Ascending aorta (tissue), 2 donors: ENCODE data around the gene MYB. TPM values are rescaled to one million over a fixed set of nuclear protein-coding genes. Genes with fewer than 3 reads are reported as not detected.

Experiments used
- DNase-seq, 2 donors: peaks; one replicate each; pipeline ENCODE4 v3.0.0-alpha.2; 2019; ENCODE audit warnings: low spot score in 2 of 2
- H3K27ac ChIP-seq, 2 donors: fragments of 200-600 bp; sonication (generic); one replicate each; pipeline ENCODE4 v1.5.1; 2016 to 2017; ENCODE audit warnings: mild to moderate bottlenecking in 1 of 2
- H3K27me3 ChIP-seq: fragments of 200-600 bp; sonication (generic); one replicate; pipeline ENCODE4 v1.5.1; 2017
- H3K36me3 ChIP-seq, 2 donors: fragments of 200-600 bp; sonication (generic); one replicate each; pipeline ENCODE4 v1.5.1; 2016
- H3K4me1 ChIP-seq, 2 donors: fragments of 200-600 bp; sonication (generic); one replicate each; pipeline ENCODE4 v1.5.1; 2016 to 2017; ENCODE audit warnings: mild to moderate bottlenecking in 1 of 2
- H3K4me3 ChIP-seq, 2 donors: fragments of 200-600 bp; sonication (generic); one replicate each; pipeline ENCODE4 v1.5.1; 2016 to 2017; ENCODE audit warnings: mild to moderate bottlenecking in 1 of 2
- H3K9me3 ChIP-seq, 2 donors: fragments of 200-600 bp; sonication (generic); one replicate each; pipeline ENCODE4 v1.5.1; 2016
- CTCF ChIP-seq, 3 experiments: fragments of 200-600 bp in 2 of 3; fragments of 450-650 bp in 1 of 3; sonication (generic) in 2 of 3; IDR thresholded peaks; one replicate each; pipeline ENCODE4 v1.5.1; 2016 to 2019; ENCODE audit warnings: antibody characterized with exemption in 3 of 3, mild to moderate bottlenecking in 1 of 3, moderate library complexity in 1 of 3
- intact Hi-C: fragments of 100-400 bp; cut with DNase I; formaldehyde crosslinking; loops from one replicate; pipeline ENCODE4 v1.15.1; 2023
- total RNA-seq: library from RNA; depleted of rRNA; stranded (reverse); fragments of >200 nt; gene quantifications from one replicate; pipeline ENCODE4 v1.1.0, GENCODE V29; 2016

The MYB gene
- total RNA-seq, 1 donor from 2014 or later = not detected

- Histone ChIP-seq H3K27ac (no peak overlapping the region), H3K36me3 (no peaks in the 10 kb centered on the region), H3K4me1 (no peaks in the 10 kb centered on the region), H3K4me3 (no peak overlapping the region), H3K27me3 (no peaks in the 10 kb centered on the region), H3K9me3 (no peaks in the 10 kb centered on the region)
- no peak for DNase-seq
- intact Hi-C loops = no loop called here
- no peak for TF ChIP-seq CTCF (IDR thresholded peaks at IDR 0.05)
Observed at GRCh38 chr6:135211306-135211702, 30.2 kb downstream of the MYB start.

- H3K4me1 ChIP-seq = no peaks in the 10 kb centered on the region
- no peak overlapping the region for H3K4me3 ChIP-seq
- TF ChIP-seq CTCF (IDR thresholded peaks at IDR 0.05) = no peak
- no peak overlapping the region for H3K27ac ChIP-seq
- no peaks in the 10 kb centered on the region for H3K27me3 ChIP-seq
- intact Hi-C loops = no loop called here
- no peaks in the 10 kb centered on the region for H3K36me3 ChIP-seq
- no peaks in the 10 kb centered on the region for H3K9me3 ChIP-seq
- DNase-seq = no peak
Observed at GRCh38 chr6:135212020-135212806, 31.1 kb downstream of the MYB start.

- Histone ChIP-seq H3K27me3 (no peaks in the 10 kb centered on the region), H3K4me1 (no peaks in the 10 kb centered on the region), H3K27ac (no peak overlapping the region), H3K9me3 (no peaks in the 10 kb centered on the region), H3K4me3 (no peak overlapping the region), H3K36me3 (no peaks in the 10 kb centered on the region)
- no peak for DNase-seq
- no peak for TF ChIP-seq CTCF (IDR thresholded peaks at IDR 0.05)
- intact Hi-C loops = no loop called here
Observed at GRCh38 chr6:135212935-135213334, 31.8 kb downstream of the MYB start.

DNA sequence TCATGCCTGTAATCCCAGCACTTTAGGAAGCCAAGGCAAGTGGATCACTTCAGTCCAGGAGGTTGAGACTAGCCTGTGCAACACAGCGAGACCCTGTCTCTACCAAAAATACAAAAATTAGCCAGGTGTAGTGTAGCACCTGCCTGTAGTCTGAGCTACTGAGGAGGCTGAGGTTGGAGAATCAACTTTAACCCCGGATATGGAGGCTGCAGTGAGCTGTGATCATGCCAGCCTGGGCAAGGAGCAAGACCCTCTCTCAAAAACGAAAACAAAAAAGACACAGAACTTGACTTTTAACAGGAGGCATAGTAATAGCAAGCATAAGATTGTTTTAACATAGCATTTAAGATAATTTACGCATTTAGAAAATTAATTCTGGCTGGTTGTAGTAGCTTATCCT, 32.5 kb downstream of the MYB start:
- Histone ChIP-seq H3K27ac (no peak overlapping the region), H3K36me3 (no peaks in the 10 kb centered on the region), H3K4me1 (no peaks in the 10 kb centered on the region), H3K9me3 (no peaks in the 10 kb centered on the region), H3K4me3 (no peak overlapping the region), H3K27me3 (no peaks in the 10 kb centered on the region)
- no peak for DNase-seq
- TF ChIP-seq CTCF (IDR thresholded peaks at IDR 0.05) = no peak
- intact Hi-C loops = no loop called here

- intact Hi-C loops = no loop called here
- H3K36me3 ChIP-seq = no peaks in the 10 kb centered on the region
Observed at GRCh38 chr6:135215160-135215559, 34.1 kb downstream of the MYB start.

More at GRCh38 chr6:135215160-135215559, 34.1 kb downstream of the MYB start:
- TF ChIP-seq CTCF (IDR thresholded peaks at IDR 0.05) = no peak
- no peak for DNase-seq
- H3K9me3 ChIP-seq = no peaks in the 10 kb centered on the region
- H3K27ac ChIP-seq = no peak overlapping the region
- no peaks in the 10 kb centered on the region for H3K4me1 ChIP-seq
- H3K27me3 ChIP-seq = no peaks in the 10 kb centered on the region
- H3K4me3 ChIP-seq = no peak overlapping the region
